Stimulated activated CD4-positive, alpha-beta T cell treated with anti-CD3 and anti-CD28 coated beads, TNF-alpha, amount 100 ng/mL, for 48 hours (primary cell): ENCODE results near the gene SDSL.

ENCODE experiments used
- DNase-seq, 3 donors: peaks; one replicate each; pipeline ENCODE4 v3.0.0-alpha.2; 2020; ENCODE audit warnings: low read depth in 3 of 3

SDSL gene

DNA sequence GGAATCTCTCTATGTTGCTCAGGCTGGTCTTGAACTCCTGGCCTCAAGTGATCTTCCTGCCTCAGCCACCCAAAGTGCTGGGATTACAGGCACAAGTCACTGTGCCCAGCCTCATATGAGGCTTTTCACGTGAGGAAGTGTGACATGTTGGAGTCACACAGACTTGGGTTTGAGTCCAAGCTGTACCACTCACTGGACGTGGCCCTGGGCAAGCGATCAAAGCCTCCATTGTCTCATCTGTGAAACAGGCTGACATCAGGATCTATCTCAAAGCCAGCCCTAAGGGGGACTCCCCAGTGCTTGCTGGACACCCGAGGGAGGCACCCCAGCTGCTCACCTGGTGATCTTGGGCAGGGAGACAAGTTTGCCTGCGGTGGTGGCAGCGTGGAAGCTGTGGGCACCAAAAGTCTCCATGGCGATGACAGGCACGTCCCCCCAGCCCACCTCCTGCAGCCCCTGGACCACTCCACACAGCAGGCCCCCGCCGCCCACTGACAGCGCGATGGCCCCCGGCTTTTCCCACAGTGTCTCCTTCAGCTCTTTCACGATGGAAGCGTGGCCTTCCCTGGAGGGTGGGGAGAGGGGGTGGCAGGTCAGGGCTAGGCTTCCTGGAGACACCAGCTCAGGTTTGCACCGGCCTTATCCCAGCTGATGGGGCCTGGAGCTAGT, 25.2 kb upstream of the SDSL start:
- no peak for DNase-seq

DNA sequence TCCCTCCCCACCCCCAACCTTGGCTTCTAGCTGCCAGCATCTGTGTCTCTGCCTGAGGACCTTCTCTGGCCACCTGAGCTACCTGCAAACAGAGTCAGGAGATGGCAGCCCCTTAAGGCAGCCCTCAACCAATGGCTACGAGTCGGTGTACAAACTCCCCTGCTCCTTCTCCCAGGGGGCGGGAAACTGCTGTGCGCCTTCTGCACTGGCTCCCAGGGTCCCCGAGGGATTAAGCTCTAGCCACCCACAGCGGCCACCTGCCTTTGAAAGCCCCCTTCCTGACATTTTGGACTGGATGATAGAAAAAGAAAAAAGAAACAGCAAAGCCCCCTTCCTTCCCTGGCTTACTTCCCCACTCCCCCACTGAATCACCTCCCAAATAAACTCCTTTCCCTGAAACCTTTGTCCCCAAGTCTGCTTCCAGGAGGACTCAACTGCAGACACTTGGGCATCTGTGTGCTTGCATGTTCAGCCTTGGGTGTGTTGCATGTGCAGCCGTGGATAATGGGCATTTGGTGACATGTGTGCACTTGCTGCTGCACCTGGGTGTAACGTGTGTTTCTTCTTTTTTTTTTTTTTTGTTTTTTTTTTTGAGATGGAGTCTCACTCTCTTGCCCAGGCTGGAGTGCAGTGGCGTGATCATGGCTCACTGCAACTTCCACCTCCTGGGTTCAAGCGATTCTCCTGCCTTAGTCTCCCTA, 24.5 kb upstream of the SDSL start:
- DNase-seq = no peak

DNA sequence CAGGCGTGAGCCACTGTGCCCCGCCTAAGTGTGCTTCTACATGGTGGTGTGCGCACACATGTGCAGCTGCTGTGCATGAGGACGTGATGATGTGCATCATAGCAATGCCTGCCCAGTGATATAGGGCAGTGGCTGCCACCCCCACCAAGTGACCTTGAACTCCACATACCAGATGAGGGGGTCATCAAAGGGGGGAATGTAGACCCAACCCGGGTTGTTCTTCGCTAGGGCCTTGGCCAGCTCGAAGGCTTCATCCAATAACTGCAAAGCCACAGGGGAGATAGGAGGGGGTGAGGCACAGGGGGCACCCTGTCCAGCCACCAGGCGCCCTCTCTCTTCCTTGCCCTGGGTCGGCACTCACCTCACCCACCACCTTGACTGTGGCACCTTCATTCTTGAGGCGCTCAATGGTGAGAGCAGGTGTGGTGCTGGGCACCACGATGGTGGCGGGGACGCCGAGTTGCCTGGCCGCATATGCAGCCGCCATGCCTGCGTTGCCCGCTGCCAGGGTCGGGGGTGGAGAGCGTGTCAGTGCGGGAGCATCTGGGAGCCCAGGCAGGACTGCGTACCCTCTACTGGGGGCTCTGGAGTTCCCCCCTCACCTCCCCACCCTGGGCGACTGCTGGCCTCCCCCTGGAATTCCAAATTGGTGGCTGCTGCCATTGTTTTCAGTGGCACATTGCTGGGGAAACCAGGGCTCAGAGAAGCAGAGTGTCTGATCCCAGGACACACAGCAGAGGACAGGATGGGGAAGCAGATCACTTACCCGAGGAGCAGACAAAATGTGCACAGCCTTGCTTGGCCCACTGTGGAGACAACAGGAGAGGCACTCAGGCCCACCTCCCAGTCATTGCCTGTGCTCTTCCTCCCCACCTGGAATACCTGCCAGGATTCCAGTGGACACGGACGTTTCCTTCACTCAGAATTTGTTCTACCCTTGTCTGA, 23.6 kb upstream of the SDSL start:
- no peak for DNase-seq

DNA sequence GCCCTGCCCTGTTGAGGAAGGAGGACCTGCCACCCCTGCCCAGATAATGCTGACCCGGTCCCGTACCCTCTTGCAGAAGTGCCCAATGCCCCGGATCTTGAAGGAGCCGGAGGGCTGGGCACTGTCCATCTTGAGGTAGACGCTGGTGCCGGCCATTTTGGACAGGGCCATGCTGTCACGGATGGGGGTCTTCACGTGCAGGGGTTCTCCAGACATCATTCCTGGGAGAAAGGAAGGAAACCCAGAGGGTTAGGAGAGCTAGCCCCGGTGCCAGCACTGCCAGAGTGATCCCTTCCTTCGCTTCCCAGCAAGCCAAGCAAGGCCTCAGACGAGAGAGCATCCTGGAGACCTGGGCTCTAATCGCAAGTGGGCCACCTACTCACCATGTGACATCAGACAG, 22.7 kb upstream of the SDSL start:
- no peak for DNase-seq

- DNase-seq = no peak
These were observed 21.8 kb upstream of the SDSL start for GRCh38 chr12:113400362-113400761.

DNA sequence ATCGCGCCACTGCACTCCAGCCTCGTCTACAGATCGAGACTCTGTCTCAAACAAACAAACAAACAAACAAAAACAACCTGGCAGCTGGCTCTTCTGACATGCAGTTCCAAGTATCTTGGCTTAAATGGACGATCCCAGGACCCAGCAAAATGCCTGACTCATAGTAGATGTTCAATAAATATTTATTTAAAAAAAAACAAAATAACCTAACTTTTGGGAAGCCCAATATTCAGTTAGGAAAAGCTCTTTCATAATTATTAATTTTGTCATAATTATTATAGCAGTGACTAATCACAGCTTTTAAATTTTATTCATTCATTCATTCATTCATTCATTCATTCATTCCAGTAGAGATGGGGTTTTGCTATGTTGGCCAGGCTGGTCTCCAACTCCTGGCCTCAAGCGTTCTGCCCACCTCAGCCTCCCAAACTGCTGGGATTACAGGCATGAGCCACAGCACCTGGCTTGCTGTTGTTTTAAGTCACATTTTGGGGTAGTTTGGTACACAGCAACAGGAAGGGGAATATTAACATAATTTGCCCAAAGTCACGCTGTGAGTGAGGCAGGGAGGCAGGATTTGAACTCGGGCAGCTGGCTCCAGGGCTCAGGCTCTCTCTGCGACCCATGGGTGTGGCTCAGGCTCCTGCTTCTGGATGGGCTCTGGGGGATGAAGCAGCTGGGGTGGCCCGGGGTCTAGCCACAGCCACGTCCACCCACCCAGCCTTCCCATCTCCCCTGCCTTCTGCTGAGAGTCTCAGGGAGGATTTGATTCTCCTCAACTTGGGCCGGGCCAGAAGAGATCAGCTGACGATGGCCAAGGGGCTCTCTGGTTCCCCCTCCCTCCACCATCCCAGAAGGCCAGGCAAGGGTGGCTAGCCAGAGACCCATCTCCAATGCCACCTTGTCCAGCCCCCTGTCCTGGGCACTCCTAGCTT, 20.8 kb upstream of the SDSL start:
- DNase-seq = no peak

GRCh38 chr12:113402586-113403260, 19.5 kb upstream of the SDSL start:
- DNase-seq = no peak

DNA sequence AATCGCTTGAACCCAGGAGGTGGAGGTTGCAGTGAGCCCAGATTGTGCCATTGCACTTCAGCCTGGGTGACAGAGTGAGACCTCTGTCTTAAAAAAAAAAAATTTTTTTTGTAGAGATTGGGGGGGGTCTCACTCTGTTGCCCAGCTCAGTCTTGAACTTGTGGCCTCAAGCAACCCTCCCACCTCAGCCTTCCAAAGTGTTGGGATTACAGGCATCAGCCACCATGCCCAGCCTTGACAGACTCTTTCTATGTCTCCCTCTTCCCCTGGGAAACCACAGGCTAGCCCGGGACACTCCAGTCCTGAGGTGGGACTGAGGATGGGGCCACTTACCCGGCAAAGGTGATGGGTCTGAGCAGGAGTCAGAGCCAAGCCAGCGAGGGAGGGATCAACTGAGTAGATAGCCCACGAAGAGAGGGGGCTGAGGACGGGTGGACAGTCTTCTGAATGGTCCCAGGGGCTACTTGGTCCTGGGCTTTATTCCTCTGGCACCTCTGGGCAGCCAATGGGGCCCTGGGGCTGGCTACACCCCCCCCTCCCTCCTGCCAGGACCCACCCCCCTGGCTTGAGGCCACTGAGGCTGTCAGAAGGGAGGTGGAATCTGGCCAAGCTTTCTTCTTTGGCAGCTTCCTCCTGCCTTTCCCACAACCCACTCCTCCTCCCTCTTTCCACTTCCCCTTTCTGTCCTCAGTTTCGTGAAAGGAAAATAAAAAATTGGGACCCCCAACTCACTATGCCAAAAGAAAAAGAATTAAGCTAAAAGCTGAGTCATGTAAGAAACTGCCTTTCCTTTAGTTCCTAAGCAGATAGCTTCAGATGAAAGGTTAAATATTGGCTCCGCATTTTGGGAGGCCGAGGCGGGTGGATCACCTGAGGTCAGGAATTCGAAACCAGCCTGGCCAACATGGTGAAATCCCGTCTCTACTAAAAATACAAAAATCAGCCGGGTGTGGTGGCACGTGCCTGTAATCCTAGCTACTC, 18.5 kb upstream of the SDSL start, which contains the start of gene SDS:
TSS of gene SDS (minus strand) at position 453 of the 981 bp plus-strand sequence. CDS start 4,179 bp downstream, outside the sequence.
- no peak for DNase-seq

GRCh38 chr12:113405694-113406093, 16.5 kb upstream of the SDSL start:
- no peak for DNase-seq

DNA sequence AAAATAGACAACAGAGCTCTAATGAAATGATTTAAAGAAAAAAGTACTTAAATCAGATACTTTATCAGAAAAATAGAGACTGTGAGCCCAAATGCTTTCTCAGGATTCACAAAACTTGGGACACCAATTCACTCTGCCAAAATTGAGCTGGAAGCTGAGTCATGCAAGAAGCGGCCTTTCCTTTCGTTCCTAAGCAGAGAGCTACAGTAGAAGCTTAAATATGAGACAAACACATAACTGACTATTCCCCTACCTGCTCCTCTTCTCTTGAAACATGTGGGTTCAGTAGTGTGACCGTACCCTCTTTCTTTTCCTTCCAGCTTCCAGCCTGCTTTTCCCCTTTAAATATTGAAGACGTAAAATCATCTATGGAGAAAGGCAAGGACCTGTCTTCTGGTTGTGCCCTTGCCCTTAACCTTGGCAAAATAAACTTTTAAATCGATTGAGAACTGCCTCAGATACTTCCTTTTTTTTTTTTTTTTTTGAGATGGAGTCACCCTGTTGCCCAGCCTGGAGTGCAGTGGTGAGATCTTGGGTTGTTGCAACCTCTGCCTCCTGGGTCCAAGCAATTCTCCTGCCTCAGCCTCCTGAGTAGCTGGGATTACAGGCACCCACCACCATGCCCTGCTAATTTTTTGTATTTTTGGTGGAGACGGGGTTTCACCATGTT, 14.1 kb upstream of the SDSL start:
- no peak for DNase-seq

- no peak for DNase-seq
These were observed 13.4 kb upstream of the SDSL start for GRCh38 chr12:113408756-113409298.

DNA sequence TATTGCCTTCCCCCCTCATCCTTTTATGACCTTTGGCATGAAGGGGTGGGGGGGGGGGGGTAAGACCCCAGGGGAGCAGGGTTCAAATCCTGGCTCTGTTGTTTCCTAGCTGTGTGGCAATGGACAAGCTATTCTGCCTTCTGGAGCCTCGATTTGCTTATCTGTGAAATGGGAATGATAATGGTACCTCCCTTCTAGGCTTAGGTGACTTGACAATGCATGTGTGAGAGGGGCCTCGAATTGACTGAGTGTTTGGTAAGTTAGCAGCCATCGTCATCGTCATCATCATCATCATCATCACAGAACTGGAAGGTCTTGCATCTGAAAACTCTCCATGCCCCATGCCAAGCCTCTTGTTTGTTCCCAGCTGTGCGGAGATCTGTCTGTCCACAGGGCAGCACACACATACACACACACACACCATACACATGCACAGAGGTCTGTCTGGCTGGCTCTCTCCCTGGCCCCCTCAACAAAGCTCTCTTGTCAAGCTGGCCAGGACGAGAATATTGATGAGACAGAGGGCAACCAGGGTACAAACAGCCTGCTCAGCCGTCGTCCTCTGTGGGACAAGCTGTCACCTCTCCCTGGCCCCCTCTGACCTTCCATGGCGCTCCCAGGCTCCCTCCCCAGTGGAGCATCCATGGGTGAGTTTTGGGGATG, 12.6 kb upstream of the SDSL start:
- no peak for DNase-seq

DNA sequence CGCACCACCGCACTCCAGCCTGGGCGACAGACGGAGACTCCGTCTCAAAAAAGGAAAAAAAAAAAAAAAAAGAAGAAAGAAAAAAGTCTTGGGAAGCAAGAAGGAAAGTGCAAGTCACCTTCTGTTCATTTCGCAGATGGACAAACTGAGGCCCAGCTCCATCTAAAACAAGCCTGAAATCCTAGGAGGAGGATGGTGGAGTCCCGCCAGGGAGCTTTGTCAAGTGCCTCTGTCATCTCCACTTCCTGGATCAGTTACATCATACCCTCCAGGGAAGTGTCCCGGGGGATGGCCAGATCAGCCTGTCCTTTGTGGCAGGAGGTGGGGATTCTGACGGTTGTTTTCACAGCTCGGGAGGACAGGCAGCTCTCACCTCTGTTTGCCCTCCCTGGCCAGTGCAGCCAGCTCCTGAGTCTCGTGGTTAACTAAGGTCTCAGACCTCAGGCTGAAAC, 8.7 kb upstream of the SDSL start:
- DNase-seq = no peak

DNA sequence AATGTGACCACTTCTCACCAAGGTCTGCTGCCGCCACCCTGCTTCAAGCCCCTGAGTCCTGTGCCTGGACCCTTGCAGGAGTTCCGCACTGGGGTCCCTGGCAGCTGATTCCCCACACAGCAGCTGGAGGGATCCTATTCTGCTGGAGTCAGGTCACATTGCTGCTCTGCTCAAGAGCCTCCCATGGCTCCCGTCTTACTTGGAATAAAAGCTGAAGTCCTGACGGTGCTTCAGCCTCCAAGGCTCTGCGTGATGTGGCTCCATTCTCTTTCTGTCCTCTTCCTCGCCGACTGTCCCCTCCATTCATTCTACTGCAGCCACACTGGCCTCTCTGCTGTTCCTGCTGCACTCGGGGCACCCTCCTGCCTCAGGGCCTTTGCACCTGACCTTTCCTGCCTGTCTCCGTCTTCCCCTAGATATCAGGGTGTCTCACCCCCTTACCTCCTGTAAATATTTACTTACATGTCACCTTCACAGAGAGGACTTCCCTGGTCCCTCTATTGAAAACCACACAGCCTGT, 7.6 kb upstream of the SDSL start:
- DNase-seq = no peak

- no peak for DNase-seq
These were observed 6.0 kb upstream of the SDSL start for GRCh38 chr12:113416091-113416754.

- no peak for DNase-seq
These were observed 3.8 kb upstream of the SDSL start for GRCh38 chr12:113418213-113418879.
